HTR-8/SVneo (cell line): ENCODE results near the gene BPIFB2.
"Not testable (repeated sequence)": the region's sequence is repeated elsewhere in the genome, so short reads cannot be mapped to it uniquely, and the experiment has no call there.

ENCODE experiments used
- DNase-seq: peaks from one replicate; pipeline ENCODE4 v3.0.0; 2011; ENCODE audit warnings: low spot score, mixed read lengths; ENCODE audit not compliant: insufficient read length
- FAIRE-seq: peaks from 2 replicates; lab custom pipeline; 2011; peaks lifted over from hg19 to GRCh38; lab: Jason Lieb, UNC

BPIFB2 gene

GRCh38 chr20:32970115-32970972 is 37.2 kb upstream of the BPIFB2 start:
- no peak for DNase-seq
- no peak for FAIRE-seq

DNA sequence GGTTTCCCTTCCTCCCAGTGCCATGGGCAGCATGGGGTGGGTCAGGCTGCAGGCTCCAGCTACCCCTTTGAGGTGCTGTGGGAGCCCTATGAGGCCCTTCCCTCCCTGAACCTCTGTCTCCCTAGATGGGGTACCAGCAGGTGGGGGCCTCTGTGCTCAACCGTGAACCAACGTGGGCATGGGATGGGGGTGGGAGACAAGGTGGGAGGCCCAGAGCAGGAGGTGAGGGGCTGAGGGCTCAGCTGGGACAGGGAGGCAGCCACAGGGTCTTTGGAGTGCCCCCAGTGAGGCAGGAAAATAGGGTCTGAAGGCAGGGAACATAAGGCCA is 36.6 kb upstream of the BPIFB2 start:
- no peak for DNase-seq
- FAIRE-seq, result no peak

- FAIRE-seq, result no peak
- DNase-seq, result no peak
Observed at GRCh38 chr20:32971703-32972161, 35.8 kb upstream of the BPIFB2 start.

DNA sequence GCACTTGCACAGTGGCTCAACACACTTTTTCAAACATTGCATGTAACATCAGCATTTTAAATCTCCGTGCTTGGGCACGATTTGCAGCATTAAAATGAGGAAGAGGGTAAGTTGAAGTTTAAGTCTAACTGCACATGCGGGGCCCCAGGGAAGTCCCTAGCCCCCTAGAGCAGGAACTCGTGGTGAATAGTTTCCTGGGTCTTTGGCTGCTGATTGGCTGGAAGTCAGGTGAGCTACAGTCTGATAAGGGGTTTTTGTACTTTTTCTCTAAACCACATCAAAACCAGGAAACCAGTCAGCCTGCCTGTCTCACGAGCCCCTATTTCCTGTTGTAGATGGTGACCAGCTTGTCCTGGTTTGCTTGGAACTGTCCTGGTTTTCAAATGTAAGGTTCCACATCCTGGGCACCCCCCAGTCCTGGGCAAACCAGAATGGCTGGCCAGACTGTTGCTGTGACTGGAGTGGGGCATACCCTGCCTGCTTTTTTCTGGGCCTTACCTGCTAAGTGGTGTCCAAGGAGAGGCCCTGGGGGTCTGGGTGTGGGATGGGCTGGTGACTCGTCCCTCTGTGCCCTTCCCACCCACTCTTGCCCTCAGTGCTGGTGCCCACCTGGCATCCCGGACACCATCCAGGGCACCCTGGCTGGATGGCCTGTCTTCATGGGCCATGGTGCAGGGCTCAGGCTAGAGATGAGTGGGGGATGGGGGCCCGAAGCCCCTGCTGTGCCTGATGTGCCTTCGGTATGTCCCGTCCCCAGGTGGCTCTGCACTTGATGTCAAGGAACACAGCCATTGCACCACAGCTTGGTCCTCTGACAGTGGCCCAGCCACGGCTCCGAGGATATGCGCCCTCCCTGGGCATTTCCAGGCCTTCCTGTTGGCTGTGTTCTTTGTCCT is 35.1 kb upstream of the BPIFB2 start:
- no peak for DNase-seq
- FAIRE-seq, result no peak

- no peak for FAIRE-seq
- DNase-seq, result no peak
Observed at GRCh38 chr20:32973077-32973717, 34.3 kb upstream of the BPIFB2 start.

- not testable (repeated sequence) for FAIRE-seq
Observed at GRCh38 chr20:32974204-32975064, 33.1 kb upstream of the BPIFB2 start.

GRCh38 chr20:32975121-32975520 is 32.4 kb upstream of the BPIFB2 start:
- not testable (repeated sequence) for FAIRE-seq, DNase-seq

More at GRCh38 chr20:32974204-32975064, 33.1 kb upstream of the BPIFB2 start:
- DNase-seq, result not testable (repeated sequence)

GRCh38 chr20:32975698-32976674 is 31.5 kb upstream of the BPIFB2 start:
- FAIRE-seq (no peak), DNase-seq (no peak)

DNA sequence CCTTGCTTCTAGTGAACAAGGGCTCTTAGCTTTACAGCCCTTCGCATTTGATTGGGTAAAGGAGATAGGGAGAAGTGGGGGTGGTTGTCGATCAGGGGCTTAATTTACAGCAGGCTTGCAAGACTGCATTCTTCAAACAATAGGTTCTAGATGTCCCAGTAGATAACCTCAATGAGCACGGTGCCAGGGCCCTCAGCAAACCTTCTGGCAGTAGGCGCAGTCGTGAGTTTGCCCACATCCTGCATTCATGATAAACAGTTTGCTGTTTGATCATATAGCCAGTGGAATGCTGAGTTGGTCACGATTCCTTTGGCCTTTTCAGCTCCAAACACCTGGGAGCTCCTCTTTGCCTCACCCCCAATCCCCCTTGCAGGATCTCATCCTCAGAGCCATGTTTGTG is 30.8 kb upstream of the BPIFB2 start:
- DNase-seq, result no peak
- FAIRE-seq, result no peak

DNA sequence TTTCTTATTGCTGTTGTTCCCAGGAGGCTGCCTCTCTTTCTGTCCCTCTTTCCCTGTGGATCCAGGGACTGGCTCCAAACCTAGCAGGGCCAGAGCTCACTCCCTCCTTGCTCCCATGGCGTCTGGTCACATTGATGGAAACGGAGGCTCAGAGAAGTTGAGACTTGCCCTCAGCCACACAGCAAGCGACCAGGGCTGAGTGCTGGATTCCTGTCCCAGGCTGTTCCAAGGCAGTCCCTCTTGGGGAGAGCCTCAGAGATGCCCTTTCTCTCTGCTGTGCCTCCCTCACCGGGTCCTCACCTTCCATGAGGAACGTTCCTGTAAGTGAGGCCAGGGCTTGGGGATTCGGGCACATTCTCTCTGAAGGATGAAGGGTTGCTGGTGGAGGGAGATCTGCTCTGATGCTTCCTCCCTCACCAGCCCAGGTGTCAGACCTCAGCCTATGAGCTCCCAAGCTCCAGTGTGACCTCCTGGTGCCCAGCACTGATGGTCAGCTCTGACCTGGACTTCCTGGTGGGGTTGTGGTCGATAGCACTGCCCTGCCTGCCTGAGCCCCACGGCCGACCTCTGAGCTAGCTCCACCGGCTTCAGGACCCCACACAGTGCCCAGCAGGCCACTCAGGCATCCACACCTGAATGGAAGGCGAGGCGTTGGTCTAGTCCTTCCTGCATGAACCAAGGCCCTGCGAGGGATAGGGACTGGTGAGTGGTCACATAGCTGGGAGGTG is 30.1 kb upstream of the BPIFB2 start:
- no peak for FAIRE-seq
- no peak for DNase-seq

DNA sequence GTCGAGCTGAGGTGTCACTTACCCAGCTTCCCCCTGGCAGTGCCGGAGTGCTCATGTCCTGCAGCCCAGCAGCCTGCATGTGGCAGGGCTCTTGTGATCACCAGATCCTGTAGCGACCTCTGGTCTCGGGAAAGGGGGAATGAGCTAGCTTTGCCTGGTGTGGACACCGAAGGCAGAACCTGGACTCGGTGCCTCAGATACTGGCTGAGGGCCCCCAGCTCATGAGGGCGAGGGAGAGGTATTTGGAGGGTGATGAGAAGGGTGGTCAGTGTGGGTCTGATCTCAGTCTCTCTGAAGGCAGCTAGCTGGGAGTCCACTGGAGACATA is 29.5 kb upstream of the BPIFB2 start:
- DNase-seq (no peak), FAIRE-seq (no peak)

- FAIRE-seq (no peak), DNase-seq (no peak)
Observed at GRCh38 chr20:32979201-32979998, 28.1 kb upstream of the BPIFB2 start.

DNA sequence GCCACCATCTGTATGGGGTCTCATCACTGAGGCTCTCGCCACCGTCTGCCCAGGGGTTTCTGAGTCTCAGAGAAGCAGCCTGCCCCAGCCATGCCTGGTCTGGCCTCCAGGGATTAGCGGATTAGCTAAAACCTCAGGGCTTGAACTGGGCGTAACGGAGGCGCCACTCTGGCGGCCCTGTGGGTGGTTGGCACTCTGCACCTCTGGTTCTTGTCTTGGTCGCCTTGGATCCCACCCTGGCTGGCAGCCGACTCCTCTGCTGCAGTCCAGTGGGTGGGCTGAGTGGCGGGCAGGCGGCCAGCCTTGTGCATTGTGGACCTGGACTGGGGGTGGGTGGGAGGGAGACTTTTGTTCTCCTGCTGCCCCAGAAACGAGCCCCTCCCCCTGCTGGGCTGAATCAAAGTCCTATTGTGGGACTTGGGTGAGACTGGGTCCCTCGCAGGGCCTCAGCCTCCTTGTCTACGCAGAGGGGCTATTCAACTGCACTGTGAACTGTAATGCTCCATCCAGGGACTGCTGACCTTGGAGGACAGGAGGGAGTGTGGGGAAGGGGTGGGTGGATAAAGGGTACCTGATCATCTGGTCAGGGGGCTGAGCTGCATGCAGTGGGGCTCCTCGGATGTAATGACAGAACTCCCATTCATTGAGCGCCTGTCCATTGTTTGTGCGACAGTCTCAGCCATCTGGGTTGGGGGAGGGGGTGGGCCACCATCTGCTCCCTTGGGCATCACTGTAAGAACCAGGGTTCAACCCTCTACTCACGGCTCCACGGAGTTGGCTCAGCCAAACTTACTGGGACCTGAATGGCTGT is 27.2 kb upstream of the BPIFB2 start:
- FAIRE-seq, result no peak
- DNase-seq, result no peak

DNA sequence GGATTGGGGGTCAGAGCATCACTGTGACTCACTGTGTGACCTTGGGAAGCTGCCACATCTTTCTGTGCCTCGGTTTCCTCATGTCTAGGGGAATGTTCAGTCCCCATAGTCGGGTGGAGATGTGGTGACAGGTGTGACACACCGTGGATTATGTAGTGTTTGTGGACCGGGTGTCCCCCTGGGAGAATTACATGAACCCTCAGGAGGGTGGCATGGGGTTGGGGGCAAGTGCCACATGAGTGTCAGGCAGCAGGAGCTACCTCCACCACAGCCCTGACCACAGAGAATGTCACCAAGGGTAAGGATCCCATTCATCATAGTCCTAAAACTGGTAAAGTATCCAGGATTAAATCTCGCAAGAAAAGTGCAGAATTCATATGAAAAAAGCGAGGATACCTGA is 26.5 kb upstream of the BPIFB2 start:
- no peak for DNase-seq
- no peak for FAIRE-seq

- FAIRE-seq, result no peak
- DNase-seq, result no peak
Observed at GRCh38 chr20:32982617-32983458, 24.7 kb upstream of the BPIFB2 start.
